GM21526 (cell line): ENCODE measurements around the gene TKFC.

Experiments used
- ATAC-seq: cut with Tn5 transposase; IDR thresholded peaks from one replicate; pipeline ENCODE4 v1.9.1; 2021; ENCODE audit warnings: moderate library complexity; ENCODE audit not compliant: unreplicated experiment, low FRiP score

The TKFC gene

DNA sequence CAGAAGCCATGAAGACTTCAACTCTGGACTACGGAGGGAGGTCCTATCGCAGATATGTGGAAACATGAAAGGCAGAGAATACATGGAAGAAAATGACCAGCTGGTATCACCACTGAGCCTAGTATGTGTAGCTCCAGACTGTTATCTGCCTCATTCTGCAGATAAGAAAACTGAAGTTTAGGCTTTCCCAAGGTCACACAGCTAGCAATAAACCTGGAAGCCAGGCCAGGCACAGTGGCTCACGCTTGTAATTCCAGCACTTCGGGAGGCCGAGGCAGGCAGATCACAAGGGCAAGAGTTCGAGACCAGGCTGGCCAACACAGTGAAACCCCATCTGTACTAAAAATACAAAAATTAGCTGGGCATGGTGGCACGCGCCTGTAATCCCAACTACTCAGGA is 22.3 kb upstream of the TKFC start:
- ATAC-seq, result no peak

DNA sequence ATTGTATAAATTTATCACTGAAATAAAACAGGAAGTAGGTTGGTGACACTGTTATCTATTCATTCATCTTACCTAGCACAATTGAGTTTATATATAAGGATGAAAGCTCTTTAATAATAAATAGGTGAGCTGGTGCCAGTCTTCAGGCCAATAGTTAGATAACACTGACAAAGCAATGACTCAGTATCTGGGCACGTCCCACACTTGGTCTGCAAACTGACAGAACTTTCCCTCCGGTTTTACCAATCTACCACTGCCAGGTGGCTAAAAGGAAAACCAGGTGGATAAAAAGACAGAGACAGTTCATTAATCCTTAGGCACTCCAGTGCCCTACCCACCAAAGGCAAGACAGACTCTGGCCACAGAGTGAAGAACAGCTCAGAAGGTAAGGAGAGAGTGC is 17.8 kb upstream of the TKFC start:
- no peak for ATAC-seq

DNA sequence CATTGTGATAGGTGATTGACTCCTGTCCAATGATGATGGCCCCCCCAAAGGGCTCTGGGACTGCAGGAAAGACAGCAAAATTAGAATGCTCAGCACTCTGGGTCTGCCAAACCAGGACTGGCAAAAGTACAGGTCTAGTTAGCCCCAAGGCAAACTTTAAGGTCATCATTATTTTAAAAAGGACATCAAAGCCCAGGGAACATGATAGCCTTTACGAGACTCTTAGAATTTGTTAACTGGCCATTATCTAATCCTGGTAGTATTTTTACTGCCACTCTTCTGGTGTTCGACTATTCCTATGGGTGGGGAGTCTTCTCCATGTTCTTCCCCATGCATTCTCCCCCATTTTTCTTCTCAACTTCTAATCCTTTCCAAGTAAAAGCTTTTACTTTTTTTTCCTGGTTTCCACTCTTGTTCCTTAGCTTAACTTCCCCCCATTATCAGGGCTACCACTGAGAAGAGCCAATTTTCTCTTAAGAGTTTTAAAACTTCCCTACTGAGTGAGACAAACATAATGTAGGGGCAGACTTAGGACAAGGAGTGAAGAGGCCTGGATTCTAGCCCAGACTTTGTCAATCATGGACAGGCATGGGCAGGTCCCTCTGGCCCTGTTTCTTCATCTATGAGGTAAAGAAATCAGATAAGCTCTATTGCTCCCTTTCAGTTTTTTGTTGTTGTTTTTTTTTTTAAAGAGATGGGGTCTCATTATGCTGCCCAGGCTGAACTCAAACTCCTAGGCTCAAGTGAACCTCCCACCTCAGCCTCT is 7.2 kb upstream of the TKFC start:
- ATAC-seq, result no peak

DNA sequence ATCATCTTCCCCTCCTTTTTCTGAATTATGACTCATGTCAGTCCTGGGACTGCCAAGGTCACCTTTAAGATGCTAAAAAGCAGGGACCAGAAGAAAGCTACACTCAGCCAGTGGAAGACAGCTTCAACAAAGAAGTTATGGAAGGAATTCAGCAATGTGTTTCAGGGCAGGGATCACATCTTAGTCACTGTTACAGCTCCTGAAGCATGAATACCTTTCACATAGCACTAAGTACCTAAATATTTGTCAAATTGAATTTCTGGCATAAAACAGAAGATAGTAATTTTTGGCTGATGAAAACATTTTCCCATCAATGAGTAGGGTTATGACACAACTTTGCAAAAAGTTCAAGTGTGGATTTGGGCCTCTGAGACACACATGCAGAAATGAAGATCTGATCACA is 5.4 kb upstream of the TKFC start:
- ATAC-seq, result no peak

DNA sequence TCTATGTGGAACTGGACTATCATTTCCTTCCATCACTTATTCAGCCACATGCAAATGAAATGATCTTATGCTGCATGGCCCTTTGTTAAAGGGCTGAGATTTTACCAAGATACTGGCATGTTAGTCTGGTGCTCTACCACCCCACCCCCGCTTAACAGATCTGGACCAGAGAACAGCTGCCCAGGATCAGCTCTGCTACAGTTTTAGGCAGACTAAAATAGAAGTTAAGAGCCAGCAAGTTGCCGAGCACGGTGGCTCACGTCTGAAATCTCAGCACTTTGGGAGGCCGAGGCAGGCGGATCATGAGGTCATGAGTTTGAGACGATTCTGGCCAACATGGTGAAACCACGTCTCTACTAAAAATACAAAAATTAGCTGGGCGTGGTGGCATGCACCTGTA is 4.7 kb upstream of the TKFC start:
- no peak for ATAC-seq

DNA sequence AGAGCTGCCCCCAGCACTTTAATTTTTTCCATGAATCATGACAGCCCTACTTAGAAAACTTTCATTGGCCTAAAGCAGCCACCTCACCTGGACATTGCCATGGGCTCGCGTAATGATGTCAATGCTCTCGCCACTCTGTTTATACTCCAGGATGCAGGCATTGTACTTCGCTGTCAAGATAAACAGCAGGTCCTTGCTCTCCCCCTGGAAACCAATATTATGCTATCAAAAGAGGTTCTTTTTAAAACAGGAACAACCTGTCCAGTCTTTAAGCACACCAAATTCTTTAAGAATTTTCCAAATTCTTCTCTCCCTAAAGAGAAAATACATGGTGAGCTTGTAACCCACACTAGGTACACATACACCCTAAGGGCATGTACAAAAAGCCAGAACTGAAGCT is 3.2 kb upstream of the TKFC start:
- ATAC-seq, result no peak

DNA sequence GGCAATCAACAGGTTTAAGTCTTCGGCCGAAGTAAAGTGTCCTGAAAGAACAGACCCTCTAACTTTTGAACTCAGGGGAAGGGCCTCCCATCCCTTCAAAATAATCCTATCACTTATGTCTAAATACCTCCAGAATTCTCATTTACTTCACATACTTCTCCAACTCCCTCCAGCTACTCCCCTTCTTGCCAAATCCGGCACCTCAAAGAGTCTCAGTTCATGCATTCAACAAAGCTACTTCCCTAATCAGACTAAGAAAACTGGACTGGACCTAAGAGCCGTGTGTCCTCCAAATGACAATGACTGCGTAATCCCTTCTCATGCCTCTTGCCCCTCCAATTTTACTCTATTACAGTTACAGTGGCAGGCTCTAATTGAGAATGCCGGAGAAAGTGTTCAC is 1.4 kb upstream of the TKFC start:
- ATAC-seq, result no peak

DNA sequence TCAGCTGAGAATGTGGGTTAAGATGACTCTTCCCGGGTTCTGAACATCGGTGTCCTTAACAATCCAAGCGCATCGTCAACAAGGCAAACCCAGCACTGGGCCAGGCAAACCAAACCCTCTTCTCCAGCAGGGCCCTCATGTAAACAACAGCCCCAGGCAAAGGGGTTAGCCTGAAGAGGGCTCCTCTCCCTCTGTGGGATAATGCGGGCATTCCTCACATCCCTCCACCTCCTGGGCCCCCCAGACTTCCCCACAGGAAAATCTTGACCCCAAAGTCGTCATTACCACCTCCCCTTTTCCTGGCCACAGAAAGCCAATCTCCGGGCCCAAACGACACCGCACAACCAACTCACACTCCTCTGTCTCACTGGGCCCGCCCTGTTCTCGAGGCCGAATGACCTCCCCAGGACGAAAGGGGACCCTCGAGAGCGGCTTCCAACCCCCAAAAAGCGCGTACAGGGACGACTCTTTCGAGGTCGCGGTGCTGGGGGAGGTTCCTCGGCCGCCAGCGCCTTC is 689 bp upstream of the TKFC start:
- peak; percentile 3 for ATAC-seq

DNA sequence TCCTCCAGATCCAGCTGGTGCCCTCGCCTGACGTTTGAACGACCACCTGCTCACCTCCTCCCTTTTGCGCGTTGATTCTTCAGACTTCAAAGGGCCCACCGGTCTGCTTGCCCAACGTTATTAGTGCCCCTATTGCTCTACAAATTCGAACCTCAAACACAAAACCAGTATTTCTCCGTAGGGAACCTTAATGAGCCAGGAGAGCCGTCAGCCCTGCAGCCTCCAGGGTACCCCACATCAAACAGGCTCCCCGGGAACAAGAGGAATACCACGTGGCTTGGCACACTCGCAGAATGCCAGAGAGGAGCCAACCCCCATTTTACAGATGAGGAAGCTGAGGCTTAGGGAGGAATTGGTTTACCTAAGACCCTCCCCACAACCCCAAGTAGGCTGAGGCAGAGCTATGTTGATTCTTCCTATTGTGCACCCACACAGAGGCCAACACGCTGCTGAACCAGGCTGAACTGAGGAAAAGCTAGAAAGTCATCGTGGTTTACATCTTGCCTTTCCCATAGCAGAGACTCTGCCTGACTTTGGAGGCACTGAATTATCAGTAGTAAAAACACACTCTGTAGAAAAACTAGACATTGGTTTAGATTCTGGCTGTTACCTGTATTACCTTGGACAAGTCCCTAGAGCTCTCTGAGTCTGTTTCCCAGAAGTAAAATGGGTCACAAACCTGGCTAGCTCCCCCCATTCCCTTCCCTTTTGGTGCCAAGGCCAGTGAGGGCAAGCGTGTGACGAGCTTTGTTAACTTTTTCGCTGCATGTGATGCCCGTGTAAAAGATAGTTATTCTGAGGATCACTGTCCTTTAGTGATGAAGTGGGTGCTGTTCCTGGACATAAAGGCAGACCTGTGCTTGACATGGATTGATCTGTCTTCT is 764 bp downstream of the TKFC start:
- no peak for ATAC-seq

DNA sequence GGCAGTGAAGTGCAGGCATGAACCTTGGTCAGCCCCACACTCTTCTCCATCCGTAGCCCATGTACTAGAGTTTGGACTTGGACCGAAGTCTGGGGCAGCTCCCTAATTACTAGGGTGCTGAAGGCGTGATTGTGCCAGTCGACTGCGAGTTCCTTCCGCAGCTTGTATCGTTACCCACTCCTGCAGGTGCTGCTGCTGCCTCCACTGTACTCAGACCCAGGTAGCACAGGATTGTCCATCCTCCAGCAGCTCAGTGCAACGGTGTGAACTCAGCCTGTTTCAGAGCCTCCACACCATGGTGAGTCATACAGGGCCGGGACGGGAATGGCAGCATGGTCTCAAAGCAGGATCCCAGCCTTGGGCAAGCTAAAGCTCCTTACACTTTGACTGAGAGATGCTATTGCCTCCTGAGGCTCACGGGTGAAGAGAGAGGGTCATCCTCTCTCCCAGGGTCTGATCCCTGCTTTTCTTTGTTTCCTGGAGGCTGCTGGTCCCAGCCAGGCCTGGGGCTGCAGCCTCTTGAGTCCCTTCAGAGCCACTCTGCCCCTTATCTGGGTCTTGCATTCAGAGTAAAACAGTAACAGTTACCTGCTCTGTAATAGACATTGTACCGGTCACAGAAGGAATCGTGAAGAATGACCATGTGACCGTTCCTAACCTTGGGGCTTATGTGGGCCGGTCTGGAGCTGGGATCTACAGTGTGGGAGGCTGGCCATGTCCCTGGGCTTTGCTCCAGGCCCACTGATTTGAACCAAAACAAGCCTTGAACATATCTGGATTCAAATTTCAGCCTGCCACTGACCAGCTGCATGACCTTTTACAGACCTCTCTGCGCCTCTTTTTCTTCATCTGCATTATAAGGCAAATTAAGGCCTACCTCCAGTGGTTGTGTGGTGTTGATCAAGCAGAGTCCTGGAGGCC is 1.7 kb downstream of the TKFC start:
- no peak for ATAC-seq

DNA sequence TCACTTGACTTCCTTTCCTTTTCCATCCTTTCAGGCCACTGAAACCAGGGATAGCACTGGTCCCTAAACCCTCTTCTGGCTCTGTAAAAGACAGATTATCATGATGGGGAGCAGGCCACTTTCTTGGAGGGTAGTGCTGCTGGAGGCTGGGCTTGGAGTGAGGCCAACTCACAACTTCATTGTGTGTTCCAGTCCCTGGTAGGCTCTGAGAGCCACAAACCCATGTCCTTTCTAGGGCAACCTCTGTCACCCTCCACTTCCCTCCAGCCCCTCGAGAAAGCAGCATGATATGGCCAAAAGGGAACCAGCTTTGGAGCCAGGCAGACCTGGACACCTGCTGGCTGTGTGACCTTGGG is 2.3 kb downstream of the TKFC start:
- no peak for ATAC-seq

DNA sequence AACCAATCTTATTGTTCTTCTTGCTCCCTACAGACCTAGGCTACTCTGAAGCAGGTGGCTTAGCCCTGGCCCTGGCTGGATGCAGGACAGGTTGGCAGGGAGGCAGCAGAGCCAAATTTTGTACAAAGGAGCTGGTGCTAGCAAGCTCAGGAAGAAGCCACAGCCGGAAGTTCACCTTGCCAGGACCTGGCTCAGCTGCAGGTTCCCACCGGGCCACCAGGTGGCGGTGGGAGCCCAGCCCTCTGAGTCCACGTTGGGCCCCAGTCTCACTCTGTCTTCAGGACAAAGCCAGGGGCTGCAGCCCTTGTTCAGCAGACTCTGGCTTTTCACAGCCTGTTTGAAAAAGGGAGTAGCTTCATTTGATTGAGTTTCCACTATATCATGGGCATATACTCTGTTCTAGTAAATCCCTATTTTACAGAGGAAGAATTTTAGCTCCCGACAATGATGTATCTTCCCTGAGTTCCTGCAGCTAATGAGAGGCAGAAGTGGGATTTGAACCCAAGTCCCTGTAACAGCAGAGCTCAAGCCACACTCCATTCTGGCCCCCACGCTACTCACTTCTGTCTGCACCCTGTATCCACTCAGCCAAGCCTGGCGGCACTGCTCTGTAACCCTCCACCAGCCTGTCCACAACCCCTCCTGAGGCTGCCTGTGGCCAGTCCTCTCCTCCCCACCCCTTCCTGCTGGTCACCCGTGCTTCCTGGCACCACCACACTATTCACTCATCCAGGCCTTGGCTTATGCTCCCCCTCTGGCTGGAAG is 3.3 kb downstream of the TKFC start:
- peak; percentile 57 for ATAC-seq

DNA sequence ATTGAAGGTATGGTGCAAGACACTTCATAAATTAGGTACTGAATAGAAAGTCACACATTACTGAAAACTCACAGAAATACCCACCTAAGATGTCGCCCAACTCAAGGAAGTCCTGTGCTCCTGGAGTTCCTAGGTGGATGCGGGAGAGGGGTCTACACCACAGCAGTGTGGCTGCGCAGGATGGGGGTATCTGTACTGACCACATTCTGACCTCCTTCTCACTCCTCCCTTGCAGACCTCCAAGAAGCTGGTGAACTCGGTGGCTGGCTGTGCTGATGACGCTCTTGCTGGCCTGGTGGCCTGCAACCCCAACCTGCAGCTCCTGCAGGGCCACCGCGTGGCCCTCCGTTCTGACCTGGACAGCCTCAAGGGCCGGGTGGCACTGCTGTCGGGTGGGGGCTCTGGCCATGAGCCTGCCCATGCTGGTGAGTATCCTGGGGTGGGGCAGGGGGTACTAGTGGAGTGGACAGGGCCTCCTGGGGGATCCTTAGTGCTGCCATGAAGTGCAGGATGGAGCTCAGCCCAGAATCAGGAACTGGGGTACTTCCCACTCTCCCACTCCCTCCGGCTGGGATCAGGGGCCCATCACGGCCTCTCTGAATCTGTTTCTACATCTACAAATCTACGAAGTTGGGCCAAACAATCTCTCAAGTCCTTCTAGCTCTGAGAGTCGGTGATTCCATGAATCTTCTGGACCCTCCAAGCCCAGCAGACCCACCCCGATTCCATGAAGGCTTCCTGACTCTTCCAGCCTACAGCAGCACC is 4.9 kb downstream of the TKFC start:
- ATAC-seq, result no peak

DNA sequence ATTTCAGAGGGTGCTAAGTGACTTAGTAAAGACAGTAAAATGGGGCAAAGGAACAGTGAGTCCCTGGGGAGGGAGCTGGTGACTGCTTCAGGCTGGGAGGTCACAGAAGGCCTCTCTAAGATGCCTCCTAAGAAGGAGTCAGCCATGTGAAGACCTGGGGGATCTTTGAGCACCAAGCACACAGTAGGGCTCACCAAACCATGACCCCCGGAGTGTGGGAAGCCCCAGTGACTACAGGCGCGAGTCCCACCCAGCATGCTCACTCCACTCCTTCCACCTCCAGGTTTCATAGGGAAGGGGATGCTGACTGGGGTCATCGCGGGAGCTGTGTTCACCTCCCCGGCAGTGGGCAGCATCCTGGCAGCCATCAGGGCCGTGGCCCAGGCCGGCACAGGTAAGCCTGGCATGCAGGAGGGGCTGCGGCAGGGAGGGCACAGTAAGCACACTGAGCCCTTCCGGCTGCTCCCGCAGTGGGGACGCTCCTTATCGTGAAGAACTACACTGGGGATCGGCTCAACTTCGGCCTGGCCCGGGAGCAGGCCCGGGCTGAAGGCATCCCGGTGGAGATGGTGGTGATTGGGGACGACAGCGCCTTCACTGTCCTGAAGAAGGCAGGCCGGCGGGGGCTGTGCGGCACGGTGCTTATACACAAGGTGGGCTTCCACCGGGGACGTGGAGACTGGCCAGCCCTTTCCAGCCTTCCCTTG is 5.9 kb downstream of the TKFC start:
- no peak for ATAC-seq

DNA sequence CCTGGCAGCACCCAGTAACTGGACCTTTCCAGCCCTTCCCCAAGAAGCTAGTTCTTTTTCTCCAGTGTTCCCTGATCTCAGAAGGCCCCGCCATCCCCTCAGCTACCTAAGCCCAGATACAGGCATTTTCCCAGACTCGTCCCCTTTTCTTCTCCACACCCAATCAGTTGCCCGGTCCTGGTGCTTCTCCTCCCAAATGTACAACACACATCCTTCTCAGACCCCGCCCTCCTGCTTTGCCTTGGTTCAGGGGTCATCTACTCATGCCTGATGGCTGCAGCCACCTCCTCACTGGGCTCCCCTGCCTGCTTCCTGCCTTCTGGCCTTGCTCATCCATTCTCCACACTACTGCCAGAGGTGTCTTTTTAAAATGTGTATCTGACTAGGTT is 6.5 kb downstream of the TKFC start:
- ATAC-seq, result no peak

DNA sequence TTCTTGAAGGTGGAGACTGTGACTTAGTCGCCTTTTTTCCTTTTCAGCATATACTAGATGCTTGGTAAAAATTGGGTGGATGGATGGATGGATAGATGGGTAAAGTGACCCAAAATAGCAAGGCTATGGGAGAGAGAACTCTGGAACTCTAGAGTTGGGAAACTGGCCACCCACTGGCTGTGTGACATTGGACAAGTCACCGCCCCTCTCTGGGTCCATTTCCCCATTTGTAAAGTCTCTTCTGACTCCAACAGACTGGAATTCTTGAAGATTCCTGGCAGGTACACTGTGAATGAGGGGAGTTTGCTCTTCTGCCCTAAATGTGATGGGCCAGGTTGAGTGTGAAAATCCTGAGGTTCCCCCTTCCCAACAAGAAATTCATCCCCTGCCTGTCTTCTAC is 8.0 kb downstream of the TKFC start:
- ATAC-seq, result no peak

DNA sequence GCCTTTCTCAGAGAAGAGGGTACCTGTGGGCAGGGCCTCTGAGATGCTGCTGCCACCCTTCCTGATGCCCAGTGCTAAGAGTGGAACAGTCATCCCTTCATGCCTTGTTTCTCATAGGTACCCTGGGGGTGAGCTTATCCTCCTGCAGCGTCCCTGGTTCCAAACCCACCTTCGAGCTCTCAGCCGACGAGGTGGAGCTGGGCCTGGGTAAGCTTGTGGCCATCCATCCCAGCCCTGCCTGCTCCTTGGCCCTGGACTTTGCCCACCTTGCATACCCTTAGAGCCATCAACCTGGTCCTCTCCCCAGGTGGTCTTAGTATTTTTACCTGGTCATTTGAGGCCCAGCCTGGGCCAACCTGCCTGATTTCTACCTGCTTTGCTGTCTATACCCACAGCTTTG is 8.7 kb downstream of the TKFC start:
- no peak for ATAC-seq

DNA sequence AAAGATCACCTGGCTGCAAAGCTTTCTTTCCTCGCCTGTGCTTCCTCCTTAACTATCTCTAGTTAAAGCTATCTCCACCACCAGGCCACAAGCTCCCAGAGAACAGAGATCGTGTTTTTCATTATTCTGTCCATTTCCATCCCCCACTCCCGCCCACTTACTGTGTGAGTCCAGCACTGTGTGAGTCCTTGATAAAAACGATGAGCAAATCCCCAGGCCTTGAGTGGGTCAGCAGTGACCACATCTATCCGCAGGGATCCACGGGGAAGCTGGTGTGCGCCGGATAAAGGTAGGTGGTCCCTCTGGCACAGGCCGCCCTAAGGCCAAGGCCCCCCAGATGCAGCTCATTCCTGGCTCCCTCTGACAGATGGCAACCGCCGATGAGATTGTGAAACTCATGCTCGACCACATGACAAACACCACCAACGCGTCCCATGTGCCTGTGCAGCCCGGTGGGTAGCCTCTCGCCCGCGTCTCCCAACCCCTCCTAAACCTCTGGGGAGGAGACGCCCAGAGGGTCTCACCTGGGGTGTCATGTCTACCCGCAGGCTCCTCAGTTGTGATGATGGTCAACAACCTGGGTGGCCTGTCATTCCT is 9.3 kb downstream of the TKFC start:
- ATAC-seq, result no peak
